Activated B cell treated with CpG ODN at 0.5 μM for 24 hours (primary cell): ENCODE data around the gene BCAN. TPM values are rescaled to one million over a fixed set of nuclear protein-coding genes. Genes with fewer than 3 reads are reported as not detected.

ENCODE experiments used
- ATAC-seq: fragments of 200-7000 bp; cut with Tn5 transposase; one replicate; pipeline ENCODE4 v1.10.0; 2021; ENCODE audit warnings: low read depth, mild to moderate bottlenecking, moderate library complexity
- CTCF ChIA-PET: fragments of 350-600 bp; sonication (Branson Sonifier 250); formaldehyde crosslinking; loops from one replicate; lab custom pipeline; 2021; ENCODE audit warnings: antibody characterized with exemption; lab: Charles Lee
- POLR2A ChIA-PET: fragments of 350-600 bp; sonication (Branson Sonifier 250); formaldehyde crosslinking; loops from one replicate; lab custom pipeline; 2021; ENCODE audit warnings: antibody characterized with exemption; lab: Charles Lee
- DNase-seq: peaks from one replicate; pipeline ENCODE4 v3.0.0; 2022
- H3K27ac Mint-ChIP-seq: one replicate; pipeline ENCODE4 v1.8.0; 2020; ENCODE audit warnings: mixed read lengths
- H3K27me3 Mint-ChIP-seq: one replicate; pipeline ENCODE4 v1.8.0; 2021; ENCODE audit warnings: mixed read lengths
- H3K36me3 Mint-ChIP-seq: one replicate; pipeline ENCODE4 v1.8.0; 2021; ENCODE audit warnings: low read depth, mixed read lengths
- H3K4me1 Mint-ChIP-seq: one replicate; pipeline ENCODE4 v1.8.0; 2021; ENCODE audit warnings: mixed read lengths
- H3K4me3 Mint-ChIP-seq: one replicate; pipeline ENCODE4 v1.8.0; 2020; ENCODE audit warnings: mild to moderate bottlenecking, mixed read lengths
- H3K9me3 Mint-ChIP-seq: one replicate; pipeline ENCODE4 v1.8.0; 2020; ENCODE audit warnings: mixed read lengths
- CTCF ChIP-seq: fragments of 200-600 bp; IDR thresholded peaks from one replicate; pipeline ENCODE4 v1.8.0; 2022; ENCODE audit warnings: antibody characterized with exemption, mild to moderate bottlenecking
- intact Hi-C: fragments of 100-400 bp; cut with micrococcal nuclease; formaldehyde crosslinking; loops from one replicate; pipeline ENCODE4 v1.15.1; 2024
- total RNA-seq: library from RNA; stranded (reverse); gene quantifications from 2 replicates; pipeline ENCODE4 v1.2.3, GENCODE V29; 2022

Gene BCAN
- total RNA-seq, 1 donor from 2014 or later, result 0.51 TPM

GRCh38 chr1:156671804-156672203 is 29.9 kb downstream of the BCAN start:
- intact Hi-C loops, result no loop called here
- Mint-ChIP-seq H3K4me1 (peaks cover 2% of the 10 kb centered on the region), H3K9me3 (no peaks in the 10 kb centered on the region), H3K4me3 (no peak overlapping the region), H3K27ac (no peak overlapping the region), H3K36me3 (no peaks in the 10 kb centered on the region), H3K27me3 (peaks cover 30% of the 10 kb centered on the region)
- POLR2A ChIA-PET, result no interaction called here
- no peak for TF ChIP-seq CTCF
- no peak for ATAC-seq
- CTCF ChIA-PET, result no interaction called here
- DNase-seq, result no peak

DNA sequence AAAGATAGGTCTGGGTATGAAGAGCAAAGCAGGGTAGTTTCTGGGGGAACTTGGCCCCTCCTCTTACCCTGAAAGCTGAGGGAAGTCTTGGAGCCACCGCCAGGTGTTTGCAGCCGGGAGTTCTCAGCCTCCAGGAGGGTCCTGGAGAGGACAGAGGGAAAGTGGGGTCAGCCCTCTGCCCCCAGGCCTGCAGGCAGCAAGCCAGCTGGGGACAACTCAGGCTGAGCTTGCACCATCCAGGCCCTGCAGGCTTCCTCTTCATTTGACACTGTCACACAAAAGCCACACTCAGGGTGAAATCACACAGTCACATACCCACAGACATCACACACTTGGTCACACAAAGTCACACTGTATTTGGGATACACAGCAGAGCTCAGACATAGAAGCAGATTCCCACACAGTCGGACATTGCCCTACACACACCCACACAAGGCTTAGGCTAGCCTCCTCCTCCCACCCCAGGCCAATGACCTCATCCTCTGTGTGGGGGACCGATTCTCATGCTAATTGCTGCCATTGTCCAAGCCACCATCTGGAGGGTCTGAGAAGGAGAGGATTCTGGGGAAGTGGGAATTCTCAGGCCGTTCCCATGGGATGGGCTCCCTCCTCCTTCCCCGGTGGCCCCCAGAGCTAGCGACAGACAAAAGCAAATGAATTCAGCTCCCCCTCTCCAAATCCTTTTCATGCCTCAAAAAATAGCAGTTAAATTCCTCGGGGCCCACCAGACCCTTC is 31.6 kb downstream of the BCAN start:
- Mint-ChIP-seq H3K4me1 (peaks cover 15% of the 10 kb centered on the region), H3K9me3 (no peaks in the 10 kb centered on the region), H3K27ac (no peak overlapping the region), H3K27me3 (peaks cover 44% of the 10 kb centered on the region), H3K4me3 (no peak overlapping the region), H3K36me3 (no peaks in the 10 kb centered on the region)
- TF ChIP-seq CTCF, result no peak
- no peak for ATAC-seq
- intact Hi-C loops, result no loop called here
- CTCF ChIA-PET, result interaction anchor here (1.1 kb wide), 1 partner anchor 9 kb away, joined by 3 read pairs; no protein-coding TSS in a partner anchor
- DNase-seq, result no peak
- POLR2A ChIA-PET, result no interaction called here

DNA sequence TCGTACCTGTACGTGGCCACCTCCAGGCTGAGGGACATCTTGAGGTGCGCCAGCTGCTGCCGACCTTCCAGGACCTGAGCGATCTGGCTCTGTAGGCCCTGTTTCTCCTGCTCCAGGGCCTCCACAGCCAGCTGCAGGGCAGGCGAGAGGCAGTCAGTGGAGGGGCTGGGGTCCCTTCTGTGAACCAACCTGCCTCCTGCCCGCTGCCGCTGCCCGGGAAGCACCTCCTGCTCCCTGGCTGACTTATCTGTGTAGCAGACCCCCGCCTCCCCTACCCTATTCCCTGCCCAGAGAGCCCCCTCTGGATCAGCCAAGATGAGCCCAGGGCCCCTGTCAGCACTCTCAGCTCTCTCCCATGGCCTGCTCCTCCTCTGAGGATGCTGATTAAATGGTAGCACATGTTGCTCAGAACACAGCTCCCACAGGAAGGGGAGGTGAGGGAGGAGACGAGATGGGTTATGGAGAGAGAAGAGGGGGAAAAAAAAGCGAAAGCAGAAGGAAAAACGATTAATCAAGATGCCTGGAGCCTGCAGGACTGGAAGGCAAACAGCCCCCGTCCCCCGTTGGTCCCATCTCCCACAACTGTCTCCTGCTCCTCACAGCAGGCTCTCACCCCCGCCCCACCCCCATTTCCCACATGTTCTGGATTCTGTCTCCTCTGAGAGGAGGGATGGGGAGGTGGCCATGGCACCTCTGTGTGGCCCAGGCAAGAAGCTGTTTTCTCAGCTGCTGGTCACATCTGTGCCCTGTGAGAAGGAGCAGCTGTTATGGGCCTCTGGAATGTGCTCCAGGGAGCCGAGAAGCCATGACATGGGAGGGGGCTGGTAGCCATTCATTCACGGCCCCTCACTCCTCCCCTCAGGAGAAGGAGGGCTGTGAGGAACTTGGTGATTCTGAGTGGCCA is 33.5 kb downstream of the BCAN start:
- peaks cover 15% of the 10 kb centered on the region for H3K4me1 Mint-ChIP-seq
- ATAC-seq (no peak), DNase-seq (no peak)
- TF ChIP-seq CTCF, result no peak
- intact Hi-C loops, result loop anchor here (5.0 kb wide), 1 partner anchor 238 kb away; no protein-coding TSS in a partner anchor
- no peak overlapping the region for H3K27ac Mint-ChIP-seq
- peaks cover 57% of the 10 kb centered on the region for H3K27me3 Mint-ChIP-seq
- H3K4me3 Mint-ChIP-seq, result no peak overlapping the region
- ChIA-PET POLR2A (interaction anchor here (1.2 kb wide), 1 partner anchor 14 kb away, joined by 3 read pairs; no protein-coding TSS in a partner anchor), CTCF (interaction anchor here (1.1 to 8.2 kb wide), 5 partner anchors 14 to 51 kb away, joined by 4 to 63 read pairs (median 10); partner anchors contain the start of gene CRABP2)
- no peaks in the 10 kb centered on the region for H3K36me3 Mint-ChIP-seq
- H3K9me3 Mint-ChIP-seq, result no peaks in the 10 kb centered on the region

- ChIA-PET POLR2A (interaction anchor here (0.7 to 1.2 kb wide), 2 partner anchors 13 to 15 kb away, joined by 3 read pairs; no protein-coding TSS in a partner anchor), CTCF (interaction anchor here (1.1 to 8.2 kb wide), 6 partner anchors 13 to 57 kb away, joined by 4 to 63 read pairs (median 12); partner anchors contain the start of genes CRABP2 and HAPLN2)
- no peak overlapping the region for H3K27ac Mint-ChIP-seq
- no peak for TF ChIP-seq CTCF
- intact Hi-C loops, result loop anchor here (5.0 kb wide), 1 partner anchor 239 kb away; no protein-coding TSS in a partner anchor
- no peaks in the 10 kb centered on the region for H3K36me3 Mint-ChIP-seq
- no peaks in the 10 kb centered on the region for H3K9me3 Mint-ChIP-seq
- H3K4me3 Mint-ChIP-seq, result no peak overlapping the region
- no peak for DNase-seq
- peaks cover 16% of the 10 kb centered on the region for H3K4me1 Mint-ChIP-seq
- ATAC-seq, result no peak
- peaks cover 64% of the 10 kb centered on the region for H3K27me3 Mint-ChIP-seq
These were observed 34.4 kb downstream of the BCAN start for GRCh38 chr1:156676114-156676819.
